H1 (cell line): ENCODE results near the gene XPO6. TPM values are rescaled to one million over a fixed set of nuclear protein-coding genes. Genes with fewer than 3 reads are reported as not detected.

Experiments used
- CTCF ChIA-PET: fragments of 300-600 bp; sonication (Branson Sonifier 250); formaldehyde crosslinking; loops from one replicate; lab custom pipeline; 2021; ENCODE audit not compliant: partially characterized antibody; lab: Charles Lee
- POLR2A ChIA-PET: fragments of 300-600 bp; sonication (Branson Sonifier 250); formaldehyde crosslinking; loops from one replicate; lab custom pipeline; 2021; ENCODE audit warnings: inconsistent platforms; ENCODE audit not compliant: partially characterized antibody; lab: Charles Lee
- DNase-seq, 2 experiments: peaks; one replicate each; pipeline versions ENCODE4 v3.0.0 to v3.0.0-alpha.2; 2010 to 2022; ENCODE audit warnings: low spot score in 2 of 2, low read depth in 1 of 2, mixed read lengths in 1 of 2
- FAIRE-seq: peaks from 2 replicates; lab custom pipeline; 2011; peaks lifted over from hg19 to GRCh38; lab: Jason Lieb, UNC
- H2AFZ ChIP-seq: 2 replicates; pipeline ENCODE4 v1.8.1; 2012; ENCODE audit warnings: low read length, inconsistent platforms
- H2AK5ac ChIP-seq: 2 replicates; pipeline ENCODE4 v1.6.1; 2013; ENCODE audit warnings: low read depth, low read length
- H2BK120ac ChIP-seq: replicated peaks from 2 replicates; pipeline ENCODE3; 2013; ENCODE audit warnings: low read depth, low read length, inconsistent platforms
- H2BK12ac ChIP-seq: 2 replicates; pipeline ENCODE4 v1.6.1; 2013; ENCODE audit warnings: low read depth, low read length
- H2BK15ac ChIP-seq: 2 replicates; pipeline ENCODE4 v1.6.1; 2013; ENCODE audit warnings: low read length
- H2BK20ac ChIP-seq: 2 replicates; pipeline ENCODE4 v1.6.1; 2013; ENCODE audit warnings: low read length
- H2BK5ac ChIP-seq: 2 replicates; pipeline ENCODE4 v1.6.1; 2013; ENCODE audit warnings: low read depth, low read length
- H3K14ac ChIP-seq: 2 replicates; pipeline ENCODE4 v1.6.1; 2013; ENCODE audit warnings: inconsistent platforms; ENCODE audit not compliant: insufficient read length
- H3K18ac ChIP-seq: 2 replicates; pipeline ENCODE4 v1.6.1; 2013; ENCODE audit warnings: low read length; ENCODE audit errors: extremely low read depth
- H3K23ac ChIP-seq: 2 replicates; pipeline ENCODE4 v1.6.1; 2013; ENCODE audit warnings: inconsistent platforms; ENCODE audit not compliant: insufficient read length
- H3K23me2 ChIP-seq: 2 replicates; pipeline ENCODE4 v1.6.1; 2013; ENCODE audit warnings: low read depth, low read length
- H3K27ac ChIP-seq: 2 replicates; pipeline ENCODE4 v1.6.1; 2011; ENCODE audit warnings: low read depth, low read length, inconsistent platforms
- H3K27me3 ChIP-seq, 4 experiments: replicated peaks in 1 of 4; 1 replicate in 1 of 4; 2 replicates in 3 of 4; pipeline versions ENCODE4 v1.6.1 to v1.8.1; 2011 to 2013; ENCODE audit warnings: low read length in 3 of 4, mild to moderate bottlenecking in 3 of 4, inconsistent platforms in 2 of 4, mixed read lengths in 2 of 4, moderate library complexity in 1 of 4; ENCODE audit not compliant: control insufficient read depth in 3 of 4, insufficient read depth in 3 of 4; ENCODE audit errors: extremely low read depth in 1 of 4
- H3K36me3 ChIP-seq, 4 experiments: 2 replicates each; pipeline versions ENCODE4 v1.6.1 to v1.8.1; 2011 to 2013; ENCODE audit warnings: mild to moderate bottlenecking in 4 of 4, low read length in 3 of 4, moderate library complexity in 2 of 4, control low read depth in 1 of 4, inconsistent platforms in 1 of 4; ENCODE audit not compliant: insufficient read depth in 4 of 4, control insufficient read depth in 2 of 4
- H3K4ac ChIP-seq: replicated peaks from 2 replicates; pipeline ENCODE3; 2013; ENCODE audit warnings: low read length, low read depth, mixed read lengths, inconsistent platforms; ENCODE audit not compliant: insufficient read length
- H3K4me1 ChIP-seq, 4 experiments: replicated peaks in 1 of 4; 1 replicate in 1 of 4; 2 replicates in 3 of 4; pipeline versions ENCODE4 v1.6.1 to v1.8.1; 2011 to 2013; ENCODE audit warnings: low read length in 3 of 4, inconsistent platforms in 2 of 4, mixed read lengths in 1 of 4; ENCODE audit not compliant: insufficient read depth in 4 of 4, control insufficient read depth in 3 of 4
- H3K4me2 ChIP-seq, 2 experiments: 2 replicates each; pipeline versions ENCODE4 v1.6.1 to v1.8.1; 2011 to 2013; ENCODE audit warnings: low read depth in 2 of 2, low read length in 2 of 2, control low read depth in 1 of 2, inconsistent platforms in 1 of 2, mild to moderate bottlenecking in 1 of 2; ENCODE audit not compliant: insufficient read depth in 1 of 2
- H3K4me3 ChIP-seq, 4 experiments: fragments of 200-600, 300-600 bp in 1 of 4; sonication (generic), shearing (Covaris generic), sonication (Bioruptor Twin) in 1 of 4; 2 replicates each; pipeline versions ENCODE4 v1.5.1 to v1.8.1; 2011 to 2016; ENCODE audit warnings: low read length in 4 of 4, low read depth in 3 of 4, control low read depth in 2 of 4, inconsistent platforms in 2 of 4, mild to moderate bottlenecking in 2 of 4, mixed read lengths in 1 of 4, moderate library complexity in 1 of 4; ENCODE audit not compliant: insufficient read depth in 2 of 4; ENCODE audit errors: extremely low read depth in 1 of 4
- H3K56ac ChIP-seq: replicated peaks from 2 replicates; pipeline ENCODE3; 2013; ENCODE audit warnings: low read depth, mild to moderate bottlenecking, mixed read lengths, low read length, inconsistent platforms; ENCODE audit not compliant: insufficient read length
- H3K79me1 ChIP-seq: 2 replicates; pipeline ENCODE4 v1.6.1; 2013; ENCODE audit warnings: low read depth, low read length, control low read depth
- H3K79me2 ChIP-seq, 2 experiments: 2 replicates each; pipeline versions ENCODE4 v1.6.1 to v1.8.1; 2012 to 2013; ENCODE audit warnings: low read length in 2 of 2, mild to moderate bottlenecking in 2 of 2, inconsistent platforms in 1 of 2; ENCODE audit not compliant: insufficient read depth in 2 of 2, control insufficient read depth in 1 of 2
- H3K9ac ChIP-seq, 4 experiments: replicated peaks in 1 of 4; 1 replicate in 1 of 4; 2 replicates in 3 of 4; pipeline versions ENCODE4 v1.6.1 to v1.8.1; 2011 to 2013; ENCODE audit warnings: low read depth in 3 of 4, low read length in 3 of 4, control low read depth in 2 of 4, mild to moderate bottlenecking in 2 of 4, moderate library complexity in 2 of 4, inconsistent platforms in 1 of 4; ENCODE audit errors: extremely low read depth in 1 of 4
- H3K9me3 ChIP-seq, 2 experiments: 2 replicates each; pipeline versions ENCODE4 v1.6.1 to v1.8.1; 2012 to 2013; ENCODE audit warnings: mild to moderate bottlenecking in 2 of 2, moderate library complexity in 2 of 2, control low read depth in 1 of 2, inconsistent platforms in 1 of 2, low read depth in 1 of 2, low read length in 1 of 2, mixed read lengths in 1 of 2; ENCODE audit not compliant: insufficient read depth in 2 of 2
- H4K20me1 ChIP-seq, 2 experiments: replicated peaks in 1 of 2; 2 replicates each; pipeline versions ENCODE3 to v1.8.1; 2011 to 2013; ENCODE audit warnings: inconsistent platforms in 2 of 2, low read length in 2 of 2, mild to moderate bottlenecking in 1 of 2; ENCODE audit not compliant: insufficient read depth in 2 of 2, control insufficient read depth in 1 of 2
- H4K5ac ChIP-seq: 2 replicates; pipeline ENCODE4 v1.6.1; 2013; ENCODE audit warnings: low read length, low read depth, mixed read lengths, inconsistent platforms; ENCODE audit not compliant: insufficient read length
- H4K8ac ChIP-seq: 2 replicates; pipeline ENCODE4 v1.8.0; 2013; ENCODE audit warnings: mild to moderate bottlenecking, moderate library complexity, low read length, inconsistent platforms; ENCODE audit not compliant: insufficient read depth; ENCODE audit errors: extremely low read depth
- H4K91ac ChIP-seq: replicated peaks from 2 replicates; pipeline ENCODE3; 2013; ENCODE audit warnings: low read length, mixed read lengths, inconsistent platforms; ENCODE audit not compliant: insufficient read length
- CTCF ChIP-seq, 3 experiments: IDR thresholded peaks; 1 replicate in 2 of 3; 2 replicates in 1 of 3; pipeline versions ENCODE4 v1.5.1 to v1.6.1; 2011; ENCODE audit warnings: low read length in 3 of 3, mild to moderate bottlenecking in 3 of 3, inconsistent platforms in 2 of 3, low read depth in 1 of 3, moderate library complexity in 1 of 3; ENCODE audit not compliant: insufficient read depth in 1 of 3; ENCODE audit errors: control extremely low read depth in 1 of 3
- JUN ChIP-seq: IDR thresholded peaks from 2 replicates; pipeline ENCODE4 v1.6.1; 2011; ENCODE audit warnings: low read depth, mild to moderate bottlenecking, improper control_type of control experiment, low read length
- WGBS, 2 experiments: shearing (Covaris generic) in 1 of 2; methylation state at CpG; one replicate each; pipeline versions ENCODE4 v1.1.6 to v1.1.7; 2013 to 2015; ENCODE audit warnings: low lambda C conversion rate in 2 of 2, mixed read lengths in 2 of 2, inconsistent platforms in 1 of 2, low coverage in 1 of 2, missing lambda C conversion rate in 1 of 2; ENCODE audit not compliant: insufficient replicate concordance in 2 of 2, insufficient coverage in 1 of 2, insufficient read length in 1 of 2; ENCODE audit errors: extremely low coverage in 1 of 2, missing lambda C conversion rate in 1 of 2; 5-methylcytosine and 5-hydroxymethylcytosine counted together
- polyA plus RNA-seq, 7 experiments: library from polyadenylated mRNA; depleted of rRNA in 3 of 7; stranded (reverse) in 5 of 7; unstranded in 2 of 7; fragments of >200 nt in 5 of 7; fragments of 200-250 nt in 2 of 7; gene quantifications; 1 replicate in 5 of 7; 2 replicates in 1 of 7; 4 replicates in 1 of 7; pipeline versions ENCODE4 v1.2.1 to v1.2.3, GENCODE V29; 2011 to 2013; ENCODE audit warnings: missing spikeins in 2 of 7, mixed read lengths in 2 of 7
- total RNA-seq: library from RNA; stranded (reverse); fragmentation: NEBNext Ultra II Directional; extraction: Animal tissue kit (Norgen Biotek cat#: 25700); gene quantifications from 2 replicates; pipeline ENCODE4 v1.2.1, GENCODE V29; 2021

XPO6 gene
- total and polyA plus RNA-seq, 2 of the 8 experiments (the other 6 are each of a cell fraction or from before 2014, with no cell fraction given) = 152 to 254 TPM

GRCh38 chr16:28121527-28121926, 90.2 kb downstream of the XPO6 start:
- Histone ChIP-seq H3K27ac (no peak overlapping the region), H3K4me1 (no peaks in the 10 kb centered on the region), H3K56ac (no peak overlapping the region), H3K36me3 (peaks cover 16 to 62% (median 51%) of the 10 kb centered on the region in 4 experiments), H3K4ac (no peak overlapping the region), H2BK15ac (no peak overlapping the region), H2BK120ac (no peak overlapping the region), H2BK5ac (no peak overlapping the region), H3K79me2 (no peaks in the 10 kb centered on the region), H4K5ac (no peak overlapping the region), H3K9me3 (no peaks in the 10 kb centered on the region), H3K4me3 (no peak overlapping the region), H2BK20ac (no peak overlapping the region), H2BK12ac (no peak overlapping the region), H2AK5ac (no peak overlapping the region), H4K20me1 (no peaks in the 10 kb centered on the region), H3K14ac (no peak overlapping the region), H4K91ac (no peak overlapping the region), H3K79me1 (no peaks in the 10 kb centered on the region), H2AFZ (no peak overlapping the region), H4K8ac (no peak overlapping the region), H3K23ac (no peak overlapping the region), H3K4me2 (no peak overlapping the region), H3K27me3 (no peaks in the 10 kb centered on the region), H3K9ac (no peak overlapping the region), H3K18ac (no peak overlapping the region), H3K23me2 (no peaks in the 10 kb centered on the region)
- ChIA-PET POLR2A (no interaction called here), CTCF (no interaction called here)
- DNase-seq (no peak), FAIRE-seq (no peak)
- 95% methylated on average over 2 of the region's 2 CpGs; no CpG with 5 or more reads in 1 of the 2 experiments for WGBS, 2 experiments
- TF ChIP-seq JUN = no peak
- no peak for TF ChIP-seq CTCF (IDR thresholded peaks at IDR 0.05; ENCODE audit: control extremely low read depth in 1 of 3, insufficient read depth in 1 of 3, low read depth in 1 of 3, low read length in 3 of 3)
